ENCODE measurements around the gene CDKN2A.

CDKN2A gene

DNA sequence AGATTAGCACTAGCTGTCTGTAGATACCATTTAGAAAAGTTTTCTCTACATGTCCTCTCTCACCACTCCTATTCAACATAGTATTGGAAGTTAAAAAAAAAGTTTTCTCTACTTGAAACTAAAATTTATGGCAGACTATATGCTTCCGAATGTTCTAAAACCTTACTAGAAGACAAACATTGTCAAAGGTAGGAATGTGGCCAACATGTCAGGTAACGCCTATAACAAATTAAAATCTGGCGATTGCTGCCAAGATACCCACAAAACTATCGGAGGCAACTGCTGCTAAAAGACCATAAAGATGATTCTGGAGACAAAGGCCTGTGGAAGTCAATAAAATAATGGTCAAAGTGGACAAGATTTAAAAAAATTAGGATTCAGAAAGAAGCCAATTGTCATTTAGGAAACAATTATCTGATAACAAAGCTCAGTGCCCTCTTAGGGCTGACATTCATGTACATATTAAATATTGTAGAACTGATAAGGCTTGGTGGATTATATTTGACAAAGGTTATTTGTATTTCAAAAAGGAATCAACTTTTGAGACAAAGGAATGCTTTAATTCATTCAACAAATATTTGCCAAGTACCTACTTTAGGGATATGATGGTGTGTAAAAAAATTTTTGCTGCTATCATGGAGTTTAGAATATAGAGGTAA lies 52.7 kb downstream of the CDKN2A start:
- DNase-seq (ENCODE audit: low spot score), result no peak

DNA sequence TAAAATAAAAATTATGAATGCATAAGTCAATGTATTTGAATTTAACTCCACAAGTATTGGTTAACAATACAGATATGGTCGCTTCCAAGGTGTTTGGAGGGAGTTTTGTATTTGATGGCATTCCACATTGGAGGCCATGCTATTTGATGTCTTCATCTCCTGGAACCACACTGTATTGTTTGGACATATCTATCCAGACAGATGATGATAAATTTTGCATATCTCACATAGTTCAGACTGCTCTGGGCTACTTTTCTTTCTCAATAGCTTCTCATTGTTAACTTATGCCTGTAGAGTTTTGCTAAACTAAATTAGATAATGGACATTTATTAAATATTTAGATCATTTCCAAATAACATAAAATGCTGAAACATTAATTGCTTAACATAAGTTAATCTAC lies 58.0 kb downstream of the CDKN2A start:
- no peak for DNase-seq (ENCODE audit: low spot score)

DNA sequence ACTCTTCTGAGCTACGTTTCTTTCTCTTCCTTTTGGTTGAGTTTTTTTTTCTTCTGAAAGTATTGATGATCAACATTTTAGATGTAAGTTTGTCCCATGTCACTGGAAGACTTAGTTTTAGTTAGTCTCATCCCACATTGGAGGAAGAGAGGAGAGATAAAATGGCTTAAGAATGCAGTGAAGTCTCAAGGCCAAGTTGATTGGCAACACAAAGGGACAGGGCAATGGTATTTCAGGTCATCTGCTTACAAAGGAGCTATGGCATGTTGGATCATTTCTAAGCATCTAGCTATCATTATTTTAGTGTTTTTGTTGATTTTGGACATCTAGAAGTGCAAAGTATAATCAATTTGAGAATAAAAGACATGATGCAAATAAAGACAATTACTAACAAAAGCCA lies 58.6 kb downstream of the CDKN2A start:
- no peak for DNase-seq (ENCODE audit: low spot score)

DNA sequence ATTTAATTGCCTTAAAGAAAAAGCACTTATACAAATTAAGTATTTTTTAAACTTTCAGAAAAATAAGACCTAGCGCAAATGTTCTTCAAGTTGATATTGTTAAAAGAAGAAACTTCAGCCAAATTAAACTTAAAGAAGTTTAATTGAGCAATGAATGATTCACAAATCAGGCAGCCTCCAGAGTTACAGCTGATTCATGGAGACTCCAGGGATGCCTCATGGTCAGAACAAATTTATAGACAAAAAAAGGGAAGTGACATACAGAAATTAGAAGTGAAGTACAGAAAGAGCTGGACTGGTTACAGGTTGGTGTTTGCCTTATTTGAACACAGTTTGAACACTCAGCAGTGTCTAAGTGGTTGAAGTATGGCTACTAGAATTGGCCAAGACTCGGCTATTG lies 60.3 kb downstream of the CDKN2A start:
- DNase-seq (ENCODE audit: low spot score), result no peak

DNA sequence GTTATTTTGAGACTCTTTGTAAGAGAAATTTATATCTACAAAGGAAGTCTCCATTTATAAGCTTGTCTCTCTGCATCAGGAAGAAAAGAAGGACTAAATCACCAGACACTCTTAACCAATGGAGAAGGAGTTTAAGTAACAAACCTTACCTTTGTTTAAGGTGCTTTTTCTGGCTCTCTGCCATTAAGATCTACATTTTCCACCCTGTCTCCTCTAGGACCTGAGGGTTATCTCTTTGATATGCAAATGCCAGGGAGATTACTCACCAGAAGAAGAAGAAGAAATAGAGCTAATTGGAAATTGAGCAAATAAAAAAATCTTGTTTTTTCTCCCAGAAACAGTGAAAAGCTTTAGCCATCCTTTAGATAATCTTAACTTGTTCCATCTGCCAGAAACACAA lies 60.9 kb downstream of the CDKN2A start:
- no peak for DNase-seq (ENCODE audit: low spot score)

DNA sequence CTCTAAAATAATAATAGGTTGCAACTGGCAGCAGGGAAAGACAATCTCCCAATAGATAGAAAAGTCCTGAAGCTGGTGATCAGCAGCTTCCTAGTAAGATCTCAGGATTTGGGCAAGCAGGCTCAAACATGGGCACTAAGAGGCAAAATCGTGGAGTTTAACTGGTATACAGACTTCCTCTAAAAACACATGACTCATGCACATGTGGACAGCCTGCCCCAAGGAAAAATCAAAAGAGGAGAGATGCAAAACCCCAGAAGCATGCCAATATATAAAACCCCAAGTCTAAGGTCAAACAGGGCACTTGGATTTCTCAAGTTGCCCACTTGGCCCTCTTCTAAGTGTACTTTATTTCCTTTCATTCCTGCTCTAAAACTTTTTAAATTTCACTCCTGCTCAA lies 62.8 kb downstream of the CDKN2A start:
- no peak for DNase-seq (ENCODE audit: low spot score)

DNA sequence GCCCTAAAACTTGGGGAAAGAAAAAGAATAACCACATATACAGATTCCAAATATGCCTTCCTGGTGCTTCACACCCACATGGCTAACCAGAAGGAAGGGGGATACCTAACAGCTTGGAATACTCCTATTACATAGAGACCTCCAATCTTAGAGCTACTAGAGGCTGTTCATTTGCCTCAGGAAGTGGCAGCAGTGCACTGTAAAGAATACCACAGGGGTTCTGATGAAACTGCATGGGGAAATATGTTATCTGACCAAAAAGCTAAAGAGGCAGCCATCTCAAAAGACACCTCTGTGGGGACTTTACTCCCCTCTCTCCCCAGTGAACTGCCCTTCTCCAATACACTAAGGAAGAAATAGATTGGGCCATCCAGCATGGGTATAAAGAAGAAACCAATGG lies 66.4 kb downstream of the CDKN2A start:
- no peak for DNase-seq (ENCODE audit: low spot score)

DNA sequence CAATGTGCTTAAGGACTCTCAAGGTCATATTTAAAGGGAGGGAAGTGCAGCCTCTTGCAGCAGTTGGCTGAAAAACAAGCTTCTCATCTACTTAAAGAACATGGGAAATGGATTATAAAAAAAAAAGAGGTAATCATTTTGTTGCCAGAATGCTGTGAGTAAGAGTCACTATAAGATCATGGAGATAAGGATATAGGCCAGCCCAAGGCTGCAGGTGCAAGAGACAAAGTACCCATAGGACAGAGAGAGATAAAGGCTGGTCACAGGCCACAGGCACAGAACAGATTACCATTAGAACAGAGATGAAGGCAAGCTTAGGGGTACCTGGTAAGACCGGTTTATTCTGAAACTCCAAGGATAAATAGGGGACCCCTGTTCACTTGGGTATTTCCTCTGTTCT lies 70.5 kb downstream of the CDKN2A start:
- DNase-seq (ENCODE audit: low spot score), result no peak

DNA sequence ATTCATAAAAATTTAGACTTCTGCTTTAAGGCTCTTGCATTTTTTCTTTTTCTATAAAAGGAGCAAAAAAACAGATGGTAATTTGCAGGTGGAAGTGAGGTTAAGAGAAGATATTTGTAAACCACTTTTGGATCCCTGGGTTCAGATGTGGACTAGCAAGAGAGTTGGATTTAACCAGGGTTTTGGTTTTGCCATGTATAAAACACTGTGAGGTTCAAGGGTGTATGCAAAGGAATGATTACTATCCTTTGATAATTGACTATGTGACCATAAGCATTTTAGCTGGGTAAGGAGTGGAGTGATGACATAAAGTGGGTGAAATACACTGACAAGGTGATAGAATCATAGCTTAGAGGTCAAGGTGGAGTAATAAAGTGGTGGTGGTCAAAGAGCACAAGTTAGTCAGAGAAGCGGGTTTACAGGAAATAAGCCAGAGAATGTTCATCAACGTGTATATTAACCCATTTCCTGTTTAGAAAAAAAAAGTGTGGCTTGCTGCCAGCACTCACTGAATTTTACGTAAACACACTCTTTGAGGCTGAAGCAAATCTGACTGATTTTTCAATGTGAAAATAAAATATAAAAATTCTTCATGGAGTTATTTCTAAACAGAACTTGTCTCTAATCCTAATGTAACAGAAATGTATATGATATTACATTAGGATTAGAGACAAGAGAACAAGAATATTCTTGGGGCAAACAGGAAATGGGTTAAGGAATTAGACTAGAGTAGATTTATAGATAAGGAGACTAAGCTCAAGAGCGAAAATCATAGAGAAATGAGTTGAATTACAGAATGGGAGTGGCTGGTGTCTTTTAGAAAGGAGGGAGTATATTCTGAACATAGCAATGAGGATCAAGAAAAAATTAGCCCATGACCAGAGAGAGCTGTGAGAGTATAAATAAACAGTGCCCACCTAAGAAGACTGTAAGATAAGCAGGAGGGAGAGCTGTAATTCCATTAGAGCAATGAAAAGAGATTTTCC lies 74.5 kb downstream of the CDKN2A start:
- no peak for DNase-seq (ENCODE audit: low spot score)

Measured in hepatic stellate cell (primary cell).